GM21515 (cell line): ENCODE data around the gene SYCP2L.
A peak's percentile ranks its signal among the peaks of the same experiment; 100 is the strongest.
"Not testable (repeated sequence)": the region's sequence is repeated elsewhere in the genome, so short reads cannot be mapped to it uniquely, and the experiment has no call there.

ENCODE experiments used
- ATAC-seq: cut with Tn5 transposase; IDR thresholded peaks from one replicate; pipeline ENCODE4 v1.9.1; 2021; ENCODE audit not compliant: unreplicated experiment

SYCP2L gene

DNA sequence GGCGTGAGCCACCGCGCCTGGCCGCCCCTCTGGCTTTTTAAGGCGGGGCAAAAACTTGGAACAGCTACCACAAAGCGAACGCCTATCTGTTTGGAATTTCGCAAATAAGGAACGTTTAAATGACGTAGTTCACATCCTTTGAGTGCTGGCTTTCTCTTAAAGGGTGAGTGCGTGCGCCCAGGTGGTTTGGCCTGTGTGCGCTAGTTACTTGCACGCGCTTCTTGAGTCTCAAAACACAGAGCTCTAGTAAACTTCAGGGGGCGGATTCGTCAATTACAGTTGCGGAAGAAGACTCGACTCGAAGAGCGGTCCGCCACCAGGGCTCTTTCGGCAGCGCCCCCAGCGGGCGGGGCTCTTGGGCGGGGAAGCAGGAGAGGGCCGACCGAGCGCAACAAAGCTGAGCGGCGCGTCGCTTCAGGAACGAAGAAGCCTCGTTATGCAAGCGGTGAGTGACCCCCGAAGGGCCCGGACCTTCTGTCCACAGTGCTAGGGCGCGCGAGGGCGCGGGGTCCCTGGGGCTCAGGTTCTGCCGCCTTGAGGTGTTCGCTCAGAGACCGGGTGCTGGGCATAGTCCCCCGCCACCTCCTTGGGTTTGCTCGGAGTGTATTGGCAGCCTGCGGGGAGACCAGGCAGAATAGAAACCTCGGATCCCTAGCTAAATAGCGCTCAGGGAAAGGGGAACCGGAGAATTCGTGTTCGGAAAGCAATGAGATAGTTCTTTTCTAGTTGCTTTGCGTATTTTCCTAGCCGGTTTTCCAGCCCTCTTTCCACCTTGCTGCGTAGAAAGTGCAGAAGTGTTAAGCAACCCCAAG lies at the start of gene SYCP2L:
SYCP2L (plus strand) TSS at position 362 of the 812 bp plus-strand sequence; CDS start at position 437, 75 bp downstream.
- no peak for ATAC-seq

DNA sequence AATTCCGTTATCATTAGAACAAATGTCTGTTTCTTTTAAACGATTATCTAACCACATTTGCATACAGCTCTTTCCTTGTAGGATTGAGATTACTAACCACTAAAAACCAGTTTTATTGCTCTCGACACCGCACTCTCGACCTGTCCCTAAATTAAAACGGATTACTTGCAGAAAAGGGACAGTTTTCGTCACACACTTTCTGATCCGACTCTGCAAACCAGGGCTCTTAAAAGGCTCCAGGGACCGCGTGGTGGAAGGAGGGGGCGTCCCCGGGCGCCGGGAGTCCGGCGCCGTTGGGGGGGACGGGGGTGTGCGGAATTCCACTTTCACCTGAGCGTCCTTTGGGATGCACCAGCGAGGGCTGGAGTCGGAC lies 49.2 kb upstream of the SYCP2L start:
- no peak for ATAC-seq

- peak; percentile 86 for ATAC-seq
Observed at GRCh38 chr6:10837995-10838793, 48.7 kb upstream of the SYCP2L start, which contains the start of gene MAK. MAK (minus strand) TSS chr6:10838539; CDS start chr6:10830648, 7,891 bp downstream.

DNA sequence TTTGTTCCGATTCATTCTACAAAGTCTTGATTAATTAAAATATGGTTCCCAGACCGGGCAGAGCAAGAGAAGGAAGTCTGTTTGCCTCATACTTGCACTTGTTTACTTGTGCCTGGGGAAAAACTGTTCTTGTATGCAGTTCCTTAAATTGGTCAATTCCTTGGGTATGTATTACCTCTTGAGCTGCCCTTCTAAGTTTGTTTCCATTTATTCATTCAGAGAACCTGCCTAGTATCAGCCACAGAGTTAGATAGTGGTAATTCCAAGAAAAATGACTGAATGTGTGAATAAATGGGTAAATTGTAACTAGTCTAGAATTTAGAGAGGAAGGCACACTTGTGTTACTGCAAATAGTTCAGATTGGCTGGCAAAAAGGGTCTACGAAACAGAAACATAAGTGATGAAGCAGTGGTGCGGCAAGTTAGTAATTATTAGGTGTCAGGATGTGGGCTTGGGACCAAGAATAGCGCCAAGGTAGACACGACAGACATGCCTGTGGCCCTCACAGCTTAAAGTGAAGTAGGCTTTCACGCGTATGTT lies 48.0 kb upstream of the SYCP2L start:
- peak; percentile 71 for ATAC-seq

GRCh38 chr6:10843554-10843953 lies 43.3 kb upstream of the SYCP2L start:
- no peak for ATAC-seq

DNA sequence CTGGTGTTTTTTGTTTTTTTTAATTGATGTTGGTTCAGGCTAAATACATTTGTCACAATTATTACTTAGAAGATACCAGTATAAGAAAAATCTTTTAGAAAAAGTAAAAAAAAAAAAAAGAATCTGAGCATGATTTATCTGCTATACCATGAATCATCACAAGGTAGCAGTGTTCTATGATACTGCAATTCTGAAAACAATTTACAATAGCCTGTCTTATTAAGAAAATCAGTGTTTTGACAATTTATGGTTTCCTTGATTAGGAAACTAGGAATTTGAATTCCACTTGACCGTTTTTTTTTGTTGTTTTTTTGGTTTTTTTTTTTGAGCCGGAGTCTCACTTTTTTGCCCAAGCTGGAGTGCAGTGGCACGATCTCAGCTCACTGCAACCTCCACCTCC lies 39.2 kb upstream of the SYCP2L start:
- ATAC-seq, result no peak

DNA sequence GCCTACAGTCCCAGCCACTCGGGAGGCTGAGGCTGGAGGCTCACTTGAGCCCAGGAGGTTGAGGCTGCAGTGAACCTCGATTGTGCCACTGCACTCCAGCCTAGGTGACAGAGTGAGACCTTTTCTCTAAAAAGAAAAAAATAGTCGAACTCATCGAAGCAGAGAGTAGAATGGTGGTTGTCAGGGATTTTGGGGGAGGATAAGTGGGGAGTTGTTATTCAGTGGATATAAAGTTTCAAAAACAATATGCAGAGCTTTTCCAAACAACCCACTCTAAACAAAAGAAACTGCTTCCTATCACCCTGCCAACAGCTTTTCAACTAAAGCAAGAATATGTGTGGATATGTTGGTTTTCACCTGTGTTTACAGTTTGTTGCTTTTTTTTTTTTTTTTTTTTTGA lies 37.0 kb upstream of the SYCP2L start:
- ATAC-seq, result no peak

GRCh38 chr6:10850728-10851127 lies 36.1 kb upstream of the SYCP2L start:
- ATAC-seq, result no peak

DNA sequence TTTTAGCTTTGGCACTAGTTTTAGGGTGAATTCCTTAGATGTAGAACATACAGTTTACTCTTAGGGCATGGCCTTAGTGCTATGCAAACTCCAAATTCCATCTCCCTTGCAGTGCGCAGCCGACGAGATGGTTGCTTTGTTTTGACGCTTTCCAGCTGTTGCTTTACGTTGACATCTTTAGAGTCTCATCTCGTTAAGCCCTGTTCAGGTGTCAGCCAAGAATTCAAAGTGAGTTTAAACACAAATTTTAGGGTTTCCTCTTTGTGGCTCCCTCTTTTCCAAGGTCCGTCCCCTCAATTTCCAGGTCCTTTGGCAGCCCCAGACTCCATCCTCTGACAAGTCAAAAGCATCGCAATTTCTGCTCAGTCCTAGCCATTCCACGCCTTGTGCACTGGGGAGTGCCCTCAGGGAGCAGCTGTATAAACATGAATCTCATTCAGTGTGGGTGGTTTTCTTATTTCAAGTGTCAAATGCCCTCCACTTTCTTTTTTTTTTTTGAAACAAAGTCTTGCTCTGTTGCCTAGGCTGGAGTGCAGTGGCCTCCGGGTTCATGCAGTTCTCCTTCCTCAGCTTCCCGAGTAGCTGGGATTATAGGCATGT lies 34.4 kb upstream of the SYCP2L start:
- ATAC-seq, result no peak

- not testable (repeated sequence) for ATAC-seq
Observed at GRCh38 chr6:10853849-10854300, 33.0 kb upstream of the SYCP2L start.

DNA sequence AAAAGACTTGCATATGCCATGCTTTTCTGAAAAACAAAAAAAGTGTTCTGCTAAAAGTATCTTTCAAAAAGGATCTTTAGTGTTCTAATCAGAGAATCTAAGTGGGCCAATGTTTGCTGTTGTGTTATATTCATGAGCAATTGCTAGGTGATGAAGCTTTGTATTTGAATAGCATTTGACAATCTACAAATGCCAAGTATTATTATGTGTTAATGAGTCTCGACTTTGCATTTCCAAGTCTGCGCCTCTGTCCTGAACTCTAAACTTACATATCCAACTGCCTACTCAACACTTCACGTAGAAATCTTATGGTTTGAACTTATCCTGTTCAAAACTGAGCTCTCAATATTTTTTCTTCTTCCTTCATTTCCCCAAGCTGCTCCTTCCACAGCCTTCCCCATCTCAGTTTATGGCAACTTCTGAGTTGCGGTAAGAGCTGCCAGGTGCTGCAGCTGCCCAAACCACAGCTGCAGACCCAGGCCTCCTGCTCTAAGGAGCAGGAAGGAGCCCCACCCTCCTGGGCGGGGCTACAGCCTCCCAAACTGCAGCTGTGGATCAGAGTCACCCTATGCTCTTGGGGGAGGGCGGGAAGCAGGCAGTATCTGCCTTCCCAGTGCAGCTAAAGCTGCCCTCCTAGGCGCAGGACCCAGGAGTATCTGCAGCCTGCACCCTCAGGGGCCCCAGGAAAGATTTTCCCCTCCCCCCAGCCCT lies 31.8 kb upstream of the SYCP2L start:
- ATAC-seq, result no peak

- no peak for ATAC-seq
Observed at GRCh38 chr6:10857259-10857658, 29.6 kb upstream of the SYCP2L start.

GRCh38 chr6:10861086-10861485 lies 25.8 kb upstream of the SYCP2L start:
- no peak for ATAC-seq

DNA sequence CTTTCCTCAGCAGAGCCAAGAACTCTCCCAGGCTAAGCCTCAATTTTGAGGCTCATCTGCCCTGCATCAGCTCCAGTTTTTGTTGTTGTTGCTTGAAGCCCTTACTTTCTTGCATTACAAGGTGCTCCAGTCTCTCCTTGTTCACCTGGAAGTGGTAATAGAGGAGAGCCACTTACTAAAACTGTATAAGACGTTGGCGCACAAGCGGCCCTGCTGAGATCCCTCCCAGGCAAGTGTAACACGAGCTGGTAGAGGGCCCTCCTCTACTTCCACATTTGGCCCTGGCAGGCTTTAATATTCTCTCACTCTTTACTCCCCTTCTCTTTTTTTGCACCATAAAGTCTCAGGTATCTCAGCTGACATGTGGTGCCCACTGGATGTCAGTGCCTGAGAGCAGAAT lies 24.5 kb upstream of the SYCP2L start:
- no peak for ATAC-seq

DNA sequence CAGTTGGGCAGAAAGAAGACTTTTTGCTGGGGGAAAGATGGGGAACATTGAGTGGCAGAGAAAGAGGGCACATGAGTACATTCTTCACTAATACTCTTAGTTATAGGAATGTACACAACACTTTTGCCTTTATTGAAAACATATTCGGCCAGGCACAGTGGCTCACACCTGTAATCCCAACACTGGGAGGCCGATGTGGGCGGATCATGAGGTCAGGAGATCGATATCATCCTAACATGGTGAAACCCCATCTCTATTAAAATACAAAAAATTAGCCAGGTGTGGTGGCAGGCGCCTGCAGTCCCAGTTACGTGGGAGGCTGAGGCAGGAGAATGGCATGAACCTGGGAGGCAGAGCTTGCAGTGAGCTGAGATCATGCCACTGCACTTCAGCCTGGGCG lies 23.8 kb upstream of the SYCP2L start:
- ATAC-seq, result not testable (repeated sequence)

DNA sequence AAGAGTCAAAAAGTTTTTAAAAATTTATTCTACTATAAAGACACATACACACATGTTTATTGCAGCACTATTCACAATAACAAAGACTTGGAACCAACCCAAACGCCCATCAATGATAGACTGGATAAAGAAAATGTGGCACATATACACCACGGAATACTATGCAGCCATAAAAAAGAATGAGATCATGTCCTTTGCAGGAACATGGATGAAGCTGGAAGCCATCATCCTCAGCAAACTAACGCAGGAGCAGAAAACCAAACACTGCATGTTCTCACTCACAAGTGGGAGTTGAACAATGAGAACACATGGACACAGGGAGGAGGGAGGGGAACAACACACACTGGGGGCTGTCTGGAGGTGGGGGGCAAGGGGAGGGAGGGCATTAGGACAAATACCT lies 20.1 kb upstream of the SYCP2L start:
- ATAC-seq, result not testable (repeated sequence)

GRCh38 chr6:10867952-10868351 lies 18.9 kb upstream of the SYCP2L start:
- no peak for ATAC-seq

GRCh38 chr6:10873374-10873773 lies 13.5 kb upstream of the SYCP2L start:
- no peak for ATAC-seq

- ATAC-seq, result no peak
Observed at GRCh38 chr6:10874207-10874606, 12.6 kb upstream of the SYCP2L start.

DNA sequence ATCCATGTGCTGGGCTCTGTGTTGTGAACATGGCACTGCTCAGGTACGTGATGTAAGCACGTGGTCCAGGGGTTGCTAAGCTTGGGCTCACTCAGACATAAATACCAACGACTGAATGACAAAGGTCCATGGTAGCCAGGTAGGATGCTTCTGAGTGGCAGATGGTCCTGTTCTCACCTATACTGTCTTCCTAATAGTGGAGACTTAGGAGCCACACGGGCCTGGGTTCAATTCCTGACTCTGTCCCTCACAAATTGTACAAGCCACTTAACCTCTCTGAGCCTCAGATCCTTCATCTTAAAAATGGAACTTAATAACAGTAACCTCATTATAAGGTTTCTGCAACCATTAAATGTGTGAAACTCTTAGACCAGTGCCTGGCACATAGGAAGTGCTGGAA lies 11.8 kb upstream of the SYCP2L start:
- no peak for ATAC-seq

GRCh38 chr6:10877012-10877411 lies 9.8 kb upstream of the SYCP2L start:
- ATAC-seq, result no peak
